K562 (cell line): Measurements from ENCODE around the gene TRAF1. TPM values are rescaled to one million over a fixed set of nuclear protein-coding genes. Genes with fewer than 3 reads are reported as not detected.

ENCODE experiments used
- DMBX1 ChIP-seq: fragments of 250-450 bp; sonication (Bioruptor Pico); IDR thresholded peaks from 2 replicates; pipeline ENCODE4 v1.8.0; 2022; ENCODE audit warnings: inconsistent platforms, mild to moderate bottlenecking, moderate library complexity, borderline replicate concordance
- ERF ChIP-seq: fragments of 450-650 bp; formaldehyde crosslinking; IDR thresholded peaks from 2 replicates; pipeline ENCODE4 v1.4.0; 2020; ENCODE audit warnings: mild to moderate bottlenecking, mixed read lengths
- ETV5 ChIP-seq: sonication (generic); formaldehyde crosslinking; IDR thresholded peaks from 2 replicates; pipeline ENCODE4 v1.4.0; 2020; ENCODE audit warnings: low read depth, mild to moderate bottlenecking, missing genetic modification reagents
- ETV6 ChIP-seq, 3 experiments: fragments of 150-350 bp in 1 of 3; sonication (generic) in 1 of 3; formaldehyde crosslinking in 1 of 3; IDR thresholded peaks; 2 replicates each; pipeline versions ENCODE4 v1.6.1 to v1.8.0; 2014 to 2022; ENCODE audit warnings: borderline replicate concordance in 2 of 3, low read depth in 2 of 3, antibody characterized with exemption in 1 of 3, low read length in 1 of 3, mild to moderate bottlenecking in 1 of 3, missing genetic modification reagents in 1 of 3
- IFI16 ChIP-seq: fragments of 250-450 bp; sonication (Bioruptor Pico); IDR thresholded peaks from 2 replicates; pipeline ENCODE4 v2.1.2; 2022; ENCODE audit warnings: mild to moderate bottlenecking, inconsistent platforms
- JUN ChIP-seq, 2 experiments: sonication (generic) in 1 of 2; formaldehyde crosslinking in 1 of 2; IDR thresholded peaks; 2 replicates each; pipeline versions ENCODE4 v1.6.1 to v1.8.0; 2012 to 2022; ENCODE audit warnings: borderline replicate concordance in 2 of 2, mild to moderate bottlenecking in 2 of 2, improper control_type of control experiment in 1 of 2, low read depth in 1 of 2, low read length in 1 of 2, missing genetic modification reagents in 1 of 2
- MCM5 ChIP-seq: fragments of 450-650 bp; IDR thresholded peaks from 2 replicates; pipeline ENCODE4 v1.6.1; 2016; ENCODE audit warnings: low read depth
- POLR2G ChIP-seq: fragments of 200-400 bp; formaldehyde crosslinking; IDR thresholded peaks from 2 replicates; pipeline ENCODE4 v1.6.1; 2017; ENCODE audit warnings: low read depth, mild to moderate bottlenecking, antibody characterized with exemption, low read length, moderate library complexity
- PRPF4 ChIP-seq: fragments of 200-400 bp; formaldehyde crosslinking; IDR thresholded peaks from one replicate; pipeline ENCODE4 v1.6.1; 2017; ENCODE audit warnings: low read length, low read depth, mild to moderate bottlenecking; ENCODE audit not compliant: insufficient read depth, poor library complexity, severe bottlenecking
- RBM17 ChIP-seq: fragments of 200-400 bp; formaldehyde crosslinking; IDR thresholded peaks from 2 replicates; pipeline ENCODE4 v1.6.1; 2017; ENCODE audit warnings: low read depth, mild to moderate bottlenecking, low read length, borderline replicate concordance
- SP2 ChIP-seq: IDR thresholded peaks from 2 replicates; pipeline ENCODE4 v1.6.1; 2011; ENCODE audit warnings: mild to moderate bottlenecking, low read depth, low read length, moderate library complexity; ENCODE audit not compliant: poor library complexity, severe bottlenecking; ENCODE audit errors: extremely low read depth
- TGIF2 ChIP-seq: sonication (generic); formaldehyde crosslinking; IDR thresholded peaks from 2 replicates; pipeline ENCODE4 v1.8.1; 2022; ENCODE audit warnings: mild to moderate bottlenecking, missing genetic modification reagents, moderate library complexity
- THRB ChIP-seq: fragments of 450-650 bp; formaldehyde crosslinking; conservative IDR thresholded peaks from 2 replicates; pipeline ENCODE4 v1.4.0; 2022; ENCODE audit warnings: mild to moderate bottlenecking, missing genetic modification characterization
- ZBTB5 ChIP-seq: fragments of 450-650 bp; IDR thresholded peaks from 2 replicates; pipeline ENCODE4 v1.6.1; 2017; ENCODE audit warnings: antibody characterized with exemption
- ZC3H8 ChIP-seq: fragments of 450-650 bp; IDR thresholded peaks from 2 replicates; pipeline ENCODE4 v1.6.1; 2017
- ZNF197 ChIP-seq: fragments of 200-800 bp; sonication (Bioruptor generic); IDR thresholded peaks from 2 replicates; pipeline ENCODE4 v1.6.1; 2016; ENCODE audit warnings: low read depth, missing genetic modification characterization, missing compliant biosample characterization
- ZNF830 ChIP-seq: fragments of 250-450 bp; sonication (Bioruptor Pico); IDR thresholded peaks from 2 replicates; pipeline ENCODE4 v1.5.0; 2021; ENCODE audit warnings: mild to moderate bottlenecking
- ZSCAN32 ChIP-seq: fragments of 450-650 bp; formaldehyde crosslinking; IDR thresholded peaks from 2 replicates; pipeline ENCODE4 v1.4.0; 2020; ENCODE audit warnings: mild to moderate bottlenecking, moderate library complexity
- polyA plus RNA-seq, 8 experiments: library from polyadenylated mRNA; depleted of rRNA in 4 of 8; stranded (reverse) in 5 of 8; unstranded in 3 of 8; fragments of >200 nt; fragmentation: Nextera tagmentation in 2 of 8; fragmentation: Illumina TruSeq in 1 of 8; extraction: Ambion mirVana in 2 of 8; extraction: Trizol in 1 of 8; gene quantifications; 2 replicates each; pipeline versions ENCODE4 v1.2.1 to v1.2.3, GENCODE V29; 2011 to 2014; ENCODE audit warnings: inconsistent platforms in 1 of 8, missing spikeins in 1 of 8
- total RNA-seq, 7 experiments: library from RNA; depleted of rRNA in 6 of 7; stranded (reverse); fragments of >200 nt in 6 of 7; fragmentation: Illumina TruSeq in 2 of 7; extraction: Trizol in 2 of 7; gene quantifications; 2 replicates each; pipeline versions ENCODE4 v1.2.1 to v1.2.3, GENCODE V29; 2011 to 2021; ENCODE audit warnings: low replicate concordance in 1 of 7
- TF ChIP-seq, protein P1 (sequence below): fragments of 450-650 bp; conservative IDR thresholded peaks from 2 replicates; pipeline ENCODE4 v1.6.1; 2016; ENCODE audit warnings: missing genetic modification characterization, low read depth, mild to moderate bottlenecking, control low read depth, missing compliant biosample characterization
- TF ChIP-seq, protein P2 (sequence below): sonication (generic); formaldehyde crosslinking; IDR thresholded peaks from 2 replicates; pipeline ENCODE4 v1.8.0; 2023; ENCODE audit warnings: mild to moderate bottlenecking, missing genetic modification reagents

The TRAF1 gene
- total and polyA plus RNA-seq, 9 of the 15 experiments (the other 6 are each of a cell fraction or from before 2014, with no cell fraction given) = 0.01 to 1.1 (median 0.04) TPM; not detected in 2

GRCh38 chr9:120854596-120855327 lies 71.8 kb downstream of the TRAF1 start (continued):
- TF ChIP-seq ERF (CRISPR knock-in tag) (0 out of 2 replicates have a peak, but pooled peaks have one; percentile 72), ZNF197 (CRISPR knock-in tag) (no peak), ZC3H8 (no peak), ETV6 (IDR thresholded peaks at IDR 0.05; ENCODE audit: borderline replicate concordance in 1 of 2, low read depth in 2 of 2, low read length in 1 of 2) (no peak), ETV6 (CRISPR knock-in tag; IDR thresholded peaks at IDR 0.05; ENCODE audit: borderline replicate concordance) (no peak), POLR2G (peak; percentile 44; the same call in 1 of the 2 replicates), ZSCAN32 (CRISPR knock-in tag) (0 out of 2 replicates have a peak, but pooled peaks have one; percentile 5), MCM5 (no peak), ETV5 (CRISPR knock-in tag) (no peak), ZBTB5 (no peak), SP2 (no peak), DMBX1 (CRISPR knock-in tag) (no peak), TGIF2 (CRISPR knock-in tag) (no peak), ZNF830 (CRISPR knock-in tag) (no peak), JUN (IDR thresholded peaks at IDR 0.05; ENCODE audit: borderline replicate concordance, low read depth, low read length) (no peak), JUN (CRISPR knock-in tag; IDR thresholded peaks at IDR 0.05; ENCODE audit: borderline replicate concordance) (no peak), IFI16 (CRISPR knock-in tag) (no peak), THRB (CRISPR knock-in tag) (peak; percentile 86; the same call in 1 of the 2 replicates), PRPF4 (no peak), RBM17 (no peak)
- TF ChIP-seq, protein P1, sequence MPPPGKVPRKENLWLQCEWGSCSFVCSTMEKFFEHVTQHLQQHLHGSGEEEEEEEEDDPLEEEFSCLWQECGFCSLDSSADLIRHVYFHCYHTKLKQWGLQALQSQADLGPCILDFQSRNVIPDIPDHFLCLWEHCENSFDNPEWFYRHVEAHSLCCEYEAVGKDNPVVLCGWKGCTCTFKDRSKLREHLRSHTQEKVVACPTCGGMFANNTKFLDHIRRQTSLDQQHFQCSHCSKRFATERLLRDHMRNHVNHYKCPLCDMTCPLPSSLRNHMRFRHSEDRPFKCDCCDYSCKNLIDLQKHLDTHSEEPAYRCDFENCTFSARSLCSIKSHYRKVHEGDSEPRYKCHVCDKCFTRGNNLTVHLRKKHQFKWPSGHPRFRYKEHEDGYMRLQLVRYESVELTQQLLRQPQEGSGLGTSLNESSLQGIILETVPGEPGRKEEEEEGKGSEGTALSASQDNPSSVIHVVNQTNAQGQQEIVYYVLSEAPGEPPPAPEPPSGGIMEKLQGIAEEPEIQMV (tag) = no peak
- TF ChIP-seq, protein P2, sequence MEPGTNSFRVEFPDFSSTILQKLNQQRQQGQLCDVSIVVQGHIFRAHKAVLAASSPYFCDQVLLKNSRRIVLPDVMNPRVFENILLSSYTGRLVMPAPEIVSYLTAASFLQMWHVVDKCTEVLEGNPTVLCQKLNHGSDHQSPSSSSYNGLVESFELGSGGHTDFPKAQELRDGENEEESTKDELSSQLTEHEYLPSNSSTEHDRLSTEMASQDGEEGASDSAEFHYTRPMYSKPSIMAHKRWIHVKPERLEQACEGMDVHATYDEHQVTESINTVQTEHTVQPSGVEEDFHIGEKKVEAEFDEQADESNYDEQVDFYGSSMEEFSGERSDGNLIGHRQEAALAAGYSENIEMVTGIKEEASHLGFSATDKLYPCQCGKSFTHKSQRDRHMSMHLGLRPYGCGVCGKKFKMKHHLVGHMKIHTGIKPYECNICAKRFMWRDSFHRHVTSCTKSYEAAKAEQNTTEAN = no peak
